HepG2 (cell line): ENCODE results near the gene CLEC16A.

ENCODE experiments used
- CTCF ChIP-seq: sonication (generic); formaldehyde crosslinking; IDR thresholded peaks from 2 replicates; pipeline ENCODE4 v1.5.0; 2020; ENCODE audit warnings: mild to moderate bottlenecking, missing genetic modification reagents, moderate library complexity
- FOXA1 ChIP-seq, 2 experiments: fragments of 450-650 bp in 1 of 2; sonication (generic) in 1 of 2; formaldehyde crosslinking in 1 of 2; IDR thresholded peaks; 2 replicates each; pipeline versions ENCODE4 v1.4.0 to v1.6.1; 2016 to 2020; ENCODE audit warnings: missing genetic modification reagents in 1 of 2
- HDAC2 ChIP-seq: sonication (generic); formaldehyde crosslinking; IDR thresholded peaks from 2 replicates; pipeline ENCODE4 v1.4.0; 2020; ENCODE audit warnings: missing genetic modification reagents
- KAT7 ChIP-seq: IDR thresholded peaks from 2 replicates; pipeline ENCODE4 v1.6.1; 2018; ENCODE audit warnings: borderline replicate concordance, missing compliant biosample characterization
- MXI1 ChIP-seq: IDR thresholded peaks from 3 replicates; pipeline ENCODE4 v1.6.1; 2012; ENCODE audit warnings: low read depth, low read length, inconsistent platforms, borderline replicate concordance
- NONO ChIP-seq, 2 experiments: fragments of 450-650 bp in 1 of 2; sonication (generic) in 1 of 2; formaldehyde crosslinking in 1 of 2; IDR thresholded peaks in 1 of 2; conservative IDR thresholded peaks in 1 of 2; 2 replicates each; pipeline versions ENCODE4 v1.6.1 to v1.8.0; 2017 to 2022; ENCODE audit warnings: mild to moderate bottlenecking in 1 of 2, missing genetic modification reagents in 1 of 2, moderate library complexity in 1 of 2
- NR2F1 ChIP-seq, 2 experiments: fragments of 450-650 bp in 1 of 2; formaldehyde crosslinking in 1 of 2; IDR thresholded peaks; 2 replicates each; pipeline versions ENCODE4 v1.5.0 to v1.6.1; 2016 to 2020; ENCODE audit warnings: mild to moderate bottlenecking in 1 of 2, missing compliant biosample characterization in 1 of 2, missing genetic modification reagents in 1 of 2, moderate library complexity in 1 of 2
- POLR2AphosphoS2 ChIP-seq: IDR thresholded peaks from 2 replicates; pipeline ENCODE4 v1.6.1; 2011; ENCODE audit warnings: low read depth, low read length, improper control_type of control experiment
- POLR2AphosphoS5 ChIP-seq: IDR thresholded peaks from 2 replicates; pipeline ENCODE4 v1.6.1; 2012; ENCODE audit warnings: low read depth, low read length
- SATB2 ChIP-seq: sonication (generic); formaldehyde crosslinking; IDR thresholded peaks from 2 replicates; pipeline ENCODE4 v1.5.0; 2020; ENCODE audit warnings: missing genetic modification reagents
- ZNF143 ChIP-seq: sonication (generic); formaldehyde crosslinking; IDR thresholded peaks from 2 replicates; pipeline ENCODE4 v1.4.0; 2020; ENCODE audit warnings: missing genetic modification reagents
- ZNF274 ChIP-seq: sonication (generic); formaldehyde crosslinking; IDR thresholded peaks from 2 replicates; pipeline ENCODE4 v1.5.1; 2020; ENCODE audit warnings: mild to moderate bottlenecking, missing genetic modification reagents
- TF ChIP-seq, protein P1 (sequence below): sonication (generic); formaldehyde crosslinking; IDR thresholded peaks from 2 replicates; pipeline ENCODE4 v1.9.0; 2022; ENCODE audit warnings: missing genetic modification reagents, mild to moderate bottlenecking, borderline replicate concordance

DNA sequence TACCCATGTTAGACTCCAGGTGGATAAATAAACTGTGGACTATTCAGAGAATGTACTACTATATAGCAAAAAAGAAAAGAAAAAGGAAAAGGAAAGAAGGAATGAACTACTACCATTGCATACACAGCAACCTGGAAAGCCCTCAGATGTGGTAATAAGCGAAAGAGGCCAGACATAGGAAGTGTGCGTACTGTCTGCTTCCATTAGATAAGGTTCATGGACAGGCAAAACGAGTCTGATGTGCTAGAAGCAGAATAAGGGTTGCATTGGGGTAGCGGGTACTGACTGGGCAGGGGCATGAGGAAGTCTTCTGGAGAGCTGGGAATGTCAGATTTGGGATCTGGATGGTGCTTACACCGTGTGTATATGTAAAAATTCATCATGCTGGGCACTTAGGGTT lies 21.8 kb downstream of the CLEC16A start:
- TF ChIP-seq ZNF274 (no peak), ZNF143 (CRISPR knock-in tag) (no peak), POLR2AphosphoS5 (no peak), KAT7 (no peak), FOXA1 (IDR thresholded peaks at IDR 0.05) (no peak), FOXA1 (CRISPR knock-in tag; IDR thresholded peaks at IDR 0.05) (no peak), HDAC2 (CRISPR knock-in tag) (no peak), CTCF (CRISPR knock-in tag) (no peak), SATB2 (no peak), POLR2AphosphoS2 (no peak), NR2F1 (CRISPR knock-in tag; IDR thresholded peaks at IDR 0.05) (no peak), NONO (IDR thresholded peaks at IDR 0.05) (no peak), NONO (CRISPR knock-in tag; conservative IDR thresholded peaks at IDR 0.05) (no peak), MXI1 (no peak)
- TF ChIP-seq, protein P1, sequence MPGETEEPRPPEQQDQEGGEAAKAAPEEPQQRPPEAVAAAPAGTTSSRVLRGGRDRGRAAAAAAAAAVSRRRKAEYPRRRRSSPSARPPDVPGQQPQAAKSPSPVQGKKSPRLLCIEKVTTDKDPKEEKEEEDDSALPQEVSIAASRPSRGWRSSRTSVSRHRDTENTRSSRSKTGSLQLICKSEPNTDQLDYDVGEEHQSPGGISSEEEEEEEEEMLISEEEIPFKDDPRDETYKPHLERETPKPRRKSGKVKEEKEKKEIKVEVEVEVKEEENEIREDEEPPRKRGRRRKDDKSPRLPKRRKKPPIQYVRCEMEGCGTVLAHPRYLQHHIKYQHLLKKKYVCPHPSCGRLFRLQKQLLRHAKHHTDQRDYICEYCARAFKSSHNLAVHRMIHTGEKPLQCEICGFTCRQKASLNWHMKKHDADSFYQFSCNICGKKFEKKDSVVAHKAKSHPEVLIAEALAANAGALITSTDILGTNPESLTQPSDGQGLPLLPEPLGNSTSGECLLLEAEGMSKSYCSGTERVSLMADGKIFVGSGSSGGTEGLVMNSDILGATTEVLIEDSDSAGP (CRISPR knock-in tag) = no peak
